Dendritic cell treated with granulocyte-macrophage colony-stimulating factor and Interleukin-4, amounts not matched to agents 40 ng/mL and 50 ng/mL, for 4 days (primary cell): ENCODE data around the gene EIF2B1.
A peak's percentile ranks its signal among the peaks of the same experiment; 100 is the strongest.

Experiments used
- H3K27ac Mint-ChIP-seq: one replicate; pipeline ENCODE4 v1.8.0; 2022; ENCODE audit warnings: mild to moderate bottlenecking, mixed read lengths
- H3K27me3 Mint-ChIP-seq: one replicate; pipeline ENCODE4 v1.8.0; 2022; ENCODE audit warnings: mild to moderate bottlenecking, mixed read lengths
- H3K36me3 Mint-ChIP-seq: one replicate; pipeline ENCODE4 v1.8.0; 2022; ENCODE audit warnings: low read depth, mixed read lengths
- H3K4me1 Mint-ChIP-seq: one replicate; pipeline ENCODE4 v1.8.0; 2022; ENCODE audit warnings: low read depth, mixed read lengths
- H3K4me3 Mint-ChIP-seq: one replicate; pipeline ENCODE4 v1.8.0; 2022; ENCODE audit warnings: mild to moderate bottlenecking, moderate library complexity, mixed read lengths
- H3K9me3 Mint-ChIP-seq: one replicate; pipeline ENCODE4 v1.8.0; 2022; ENCODE audit warnings: mixed read lengths
- intact Hi-C: fragments of 100-400 bp; cut with micrococcal nuclease; formaldehyde crosslinking; loops from one replicate; pipeline ENCODE4 v1.15.0; 2022

EIF2B1 gene

DNA sequence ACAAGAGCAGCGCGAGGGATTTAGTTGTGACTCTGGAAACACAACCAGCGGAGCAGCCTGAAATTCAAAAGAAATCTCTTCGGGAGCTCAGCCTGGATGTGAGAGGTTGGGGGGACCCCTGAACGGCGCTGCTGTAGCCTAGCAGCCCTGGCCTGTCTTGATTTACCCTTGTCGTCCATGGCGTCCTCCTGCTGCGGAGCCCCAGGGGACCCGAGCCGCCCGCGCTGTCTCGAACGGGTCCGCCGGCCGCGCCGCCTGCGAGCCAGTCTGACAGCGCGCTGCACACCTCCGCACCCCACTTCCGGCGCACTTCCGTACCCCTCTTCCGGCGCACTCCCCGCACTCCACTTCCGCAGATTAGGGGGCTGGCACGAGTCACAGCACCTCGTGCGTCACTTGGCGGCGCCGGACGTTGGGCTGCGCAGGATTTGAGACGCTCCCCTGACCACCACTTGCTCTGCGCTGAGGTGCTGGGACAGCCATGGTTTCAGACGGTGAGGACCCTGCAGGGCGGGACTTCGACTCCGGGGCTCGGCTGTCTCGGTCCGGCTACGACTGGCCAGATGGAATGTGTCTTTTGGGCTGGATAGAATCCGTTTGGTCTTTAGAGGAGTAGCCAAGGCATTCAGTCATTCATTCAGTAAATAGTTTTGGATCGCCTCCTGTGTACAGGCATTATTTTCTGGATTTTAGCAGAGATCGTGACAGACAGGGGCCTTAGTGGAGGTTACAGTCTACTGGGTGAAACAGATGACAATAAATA lies at the start of gene EIF2B1, which contains the start of gene GTF2H3:
TSS of gene EIF2B1 (minus strand) at position 308 of the 763 bp plus-strand sequence. CDS start at position 179, 129 bp downstream.
TSS of gene GTF2H3 (plus strand) at position 451 of the 763 bp plus-strand sequence. CDS start at position 482, 31 bp downstream.
- H3K4me3 Mint-ChIP-seq = peak within 1 kb of the TSS; percentile 96
- intact Hi-C loops = loop anchor here (1.0 kb wide), 1 partner anchor 32 kb away; no protein-coding TSS in a partner anchor
- peaks cover 55% of the 10 kb centered on the region for H3K36me3 Mint-ChIP-seq
- H3K9me3 Mint-ChIP-seq = no peaks in the 10 kb centered on the region
- H3K4me1 Mint-ChIP-seq = peaks cover 20% of the 10 kb centered on the region
- no peaks in the 10 kb centered on the region for H3K27me3 Mint-ChIP-seq
- H3K27ac Mint-ChIP-seq = peak within 1 kb of the TSS; percentile 98

DNA sequence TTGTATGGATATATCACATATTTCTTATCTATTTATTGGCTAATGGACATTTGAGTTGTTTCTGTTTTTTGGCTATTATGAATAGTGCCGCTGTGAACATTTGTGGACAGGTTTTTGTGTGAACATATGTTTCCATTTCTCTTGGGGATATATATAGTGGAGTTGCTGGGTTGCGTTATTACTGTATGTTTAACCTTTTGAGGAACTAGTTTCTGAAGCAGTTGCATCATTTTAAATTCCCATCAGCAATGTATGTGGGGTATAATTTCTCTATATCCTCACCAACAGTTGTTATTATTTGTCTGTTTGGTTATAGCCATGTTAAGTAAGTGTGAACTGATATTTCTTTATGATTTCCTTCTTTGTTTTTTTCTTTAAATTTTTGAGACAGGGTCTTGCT lies 48.1 kb upstream of the EIF2B1 start:
- no peak overlapping the region for H3K27ac Mint-ChIP-seq
- intact Hi-C loops = no loop called here
- no peak overlapping the region for H3K4me3 Mint-ChIP-seq

DNA sequence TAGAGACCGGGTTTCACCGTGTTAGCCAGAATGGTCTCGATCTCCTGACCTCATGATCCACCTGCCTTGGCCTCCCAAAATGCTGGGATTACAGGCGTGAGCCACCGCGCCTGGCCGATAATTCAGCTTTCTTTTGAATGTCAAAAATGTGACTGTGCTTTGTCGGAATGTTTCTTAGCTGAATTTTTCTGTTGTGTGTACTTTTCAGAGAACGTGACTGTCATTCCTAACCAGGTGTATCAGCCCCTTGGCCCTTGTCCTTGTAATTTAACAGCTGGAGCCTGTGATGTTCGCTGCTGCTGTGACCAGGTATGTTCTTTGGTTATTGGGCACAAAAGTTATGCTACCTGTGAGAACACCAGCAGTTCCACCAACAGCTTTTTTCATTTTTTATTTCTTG lies 45.5 kb upstream of the EIF2B1 start:
- no peak overlapping the region for H3K4me3 Mint-ChIP-seq
- intact Hi-C loops = no loop called here
- no peak overlapping the region for H3K27ac Mint-ChIP-seq
- H3K4me1 Mint-ChIP-seq = peaks cover 11% of the 10 kb centered on the region
- no peaks in the 10 kb centered on the region for H3K36me3 Mint-ChIP-seq
- no peaks in the 10 kb centered on the region for H3K27me3 Mint-ChIP-seq
- H3K9me3 Mint-ChIP-seq = no peaks in the 10 kb centered on the region

More for the DNA sequence above, 48.1 kb upstream of the EIF2B1 start:
- Mint-ChIP-seq H3K27me3 (no peaks in the 10 kb centered on the region), H3K36me3 (no peaks in the 10 kb centered on the region), H3K4me1 (peaks cover 11% of the 10 kb centered on the region), H3K9me3 (no peaks in the 10 kb centered on the region)

DNA sequence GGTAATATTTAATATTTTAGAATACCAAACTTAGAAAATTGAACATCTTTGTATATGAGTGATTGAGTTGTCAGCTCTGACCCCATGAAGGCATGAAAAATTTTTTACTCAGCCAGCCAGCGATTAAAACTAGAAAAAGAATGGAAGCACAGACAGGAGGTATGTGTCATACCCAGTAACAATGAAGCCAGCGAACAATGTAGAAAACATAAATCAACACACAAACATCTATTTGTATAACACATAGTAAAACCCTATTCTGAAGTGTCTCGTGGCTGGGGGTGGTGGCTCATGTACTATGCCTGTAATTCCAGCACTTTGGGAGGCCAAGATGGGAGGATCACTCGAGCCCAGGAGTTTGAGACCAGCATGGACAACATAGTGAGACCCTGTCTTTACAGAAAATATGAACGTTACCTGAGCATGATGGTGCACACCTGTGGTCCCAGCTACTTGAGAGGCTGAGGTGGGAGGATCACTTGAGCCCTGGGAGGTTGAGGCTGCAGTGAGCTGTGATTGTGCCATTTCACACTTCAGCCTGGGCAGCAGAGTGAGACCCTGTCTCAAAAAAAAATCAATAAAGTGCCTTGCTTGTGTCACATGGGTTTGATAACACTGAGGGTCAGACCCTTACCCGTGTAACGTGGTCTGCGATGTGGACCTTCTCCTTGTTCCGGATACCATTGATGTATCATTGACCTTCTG lies 43.3 kb upstream of the EIF2B1 start:
- no peaks in the 10 kb centered on the region for H3K9me3 Mint-ChIP-seq
- H3K27me3 Mint-ChIP-seq = no peaks in the 10 kb centered on the region
- no peaks in the 10 kb centered on the region for H3K36me3 Mint-ChIP-seq
- H3K4me1 Mint-ChIP-seq = peaks cover 8% of the 10 kb centered on the region
- intact Hi-C loops = no loop called here
- no peak overlapping the region for H3K27ac Mint-ChIP-seq
- H3K4me3 Mint-ChIP-seq = no peak overlapping the region

DNA sequence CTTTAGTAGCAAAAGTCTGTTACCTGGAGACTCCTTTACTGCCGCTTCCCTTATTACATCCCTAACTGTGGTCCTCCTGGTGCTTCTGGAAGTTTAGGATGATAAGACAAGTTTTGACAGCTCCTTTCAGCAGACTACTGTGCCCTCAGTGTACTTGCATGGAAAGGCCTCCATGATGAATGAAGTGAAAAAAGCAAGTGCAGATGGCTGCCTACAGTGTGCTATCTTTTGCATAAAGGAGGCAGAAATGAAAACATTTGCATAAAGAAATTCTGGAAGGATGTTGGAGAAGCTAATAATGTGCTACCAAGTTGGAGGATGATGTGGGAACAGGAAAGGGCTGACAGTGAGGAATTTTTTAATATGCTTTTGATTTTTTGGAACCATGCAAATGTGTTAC lies 42.0 kb upstream of the EIF2B1 start:
- peaks cover 4% of the 10 kb centered on the region for H3K36me3 Mint-ChIP-seq
- H3K4me3 Mint-ChIP-seq = no peak overlapping the region
- no peaks in the 10 kb centered on the region for H3K4me1 Mint-ChIP-seq
- no peaks in the 10 kb centered on the region for H3K27me3 Mint-ChIP-seq
- H3K9me3 Mint-ChIP-seq = no peaks in the 10 kb centered on the region
- intact Hi-C loops = no loop called here
- H3K27ac Mint-ChIP-seq = no peak overlapping the region

DNA sequence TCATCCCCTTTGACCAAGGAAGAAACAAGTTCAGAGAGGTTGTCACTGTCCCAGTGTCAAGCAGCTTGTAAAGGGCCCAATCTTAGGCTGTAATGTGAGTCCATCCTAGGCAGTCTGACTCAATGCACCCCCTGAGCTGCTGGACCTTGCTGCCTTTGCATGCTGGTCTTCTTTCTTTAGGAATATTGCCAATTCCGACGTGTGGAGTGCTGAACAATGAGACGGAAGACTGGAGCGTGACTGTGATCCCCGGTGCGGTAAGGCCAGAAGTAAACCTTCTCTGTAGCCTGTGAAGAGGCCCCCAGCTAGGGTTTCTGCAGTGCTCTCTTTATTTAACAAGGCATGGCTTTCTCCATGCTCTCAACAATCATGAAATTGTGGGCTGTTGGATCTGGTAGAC lies 38.4 kb upstream of the EIF2B1 start:
- H3K27ac Mint-ChIP-seq = peak overlapping the region; percentile 63
- peak overlapping the region; percentile 89 for H3K4me3 Mint-ChIP-seq
- H3K4me1 Mint-ChIP-seq = no peaks in the 10 kb centered on the region
- intact Hi-C loops = no loop called here
- peaks cover 4% of the 10 kb centered on the region for H3K36me3 Mint-ChIP-seq
- H3K9me3 Mint-ChIP-seq = no peaks in the 10 kb centered on the region
- no peaks in the 10 kb centered on the region for H3K27me3 Mint-ChIP-seq

DNA sequence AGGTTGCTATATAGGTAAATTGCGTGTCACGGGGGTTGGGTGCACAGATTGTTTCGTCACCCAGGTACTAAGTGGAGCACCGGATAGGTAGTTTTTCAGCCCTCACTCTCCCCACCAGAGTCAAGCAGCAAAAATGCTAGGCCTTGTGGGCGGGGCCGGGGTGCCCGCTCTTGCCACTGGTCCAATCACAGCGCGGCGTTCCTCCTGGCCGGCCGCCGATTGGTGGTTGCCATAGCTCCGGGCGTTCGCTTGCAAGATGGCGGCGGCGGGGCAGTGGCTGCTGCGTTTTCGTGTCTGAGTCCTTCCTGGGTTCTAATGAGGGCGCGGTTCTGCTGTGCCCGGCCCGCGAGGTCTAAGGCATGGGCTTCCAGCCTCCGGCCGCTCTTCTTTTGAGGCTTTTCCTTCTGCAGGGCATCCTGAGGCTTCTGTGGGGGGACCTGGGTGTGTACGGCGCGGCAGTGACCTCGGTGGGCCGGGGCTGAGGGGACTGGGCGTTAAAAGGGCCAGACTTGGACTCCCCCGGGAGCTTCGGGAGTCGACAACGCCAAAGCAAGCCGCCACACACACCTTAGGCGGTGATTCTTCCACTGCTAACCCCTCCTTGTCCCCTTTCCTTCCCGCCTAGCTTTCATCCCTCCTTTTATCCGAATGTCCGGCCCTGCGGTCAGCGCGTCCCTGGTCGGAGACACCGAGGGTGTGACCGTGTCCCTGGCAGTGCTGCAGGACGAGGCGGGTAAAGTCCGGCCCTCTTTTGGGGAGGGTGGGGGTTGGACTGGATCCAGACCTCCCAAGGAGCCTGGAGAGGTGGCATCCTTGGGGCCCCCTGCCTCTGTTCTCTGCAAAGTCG lies 37.6 kb upstream of the EIF2B1 start, which contains the start of gene TCTN2:
TSS of gene TCTN2 (plus strand) at position 232 of the 847 bp plus-strand sequence. CDS start at position 360, 128 bp downstream.
- H3K36me3 Mint-ChIP-seq = peaks cover 4% of the 10 kb centered on the region
- peak within 1 kb of the TSS; percentile 63 for H3K27ac Mint-ChIP-seq
- no peaks in the 10 kb centered on the region for H3K9me3 Mint-ChIP-seq
- H3K27me3 Mint-ChIP-seq = no peaks in the 10 kb centered on the region
- H3K4me1 Mint-ChIP-seq = no peaks in the 10 kb centered on the region
- peak within 1 kb of the TSS; percentile 89 for H3K4me3 Mint-ChIP-seq
- intact Hi-C loops = no loop called here

DNA sequence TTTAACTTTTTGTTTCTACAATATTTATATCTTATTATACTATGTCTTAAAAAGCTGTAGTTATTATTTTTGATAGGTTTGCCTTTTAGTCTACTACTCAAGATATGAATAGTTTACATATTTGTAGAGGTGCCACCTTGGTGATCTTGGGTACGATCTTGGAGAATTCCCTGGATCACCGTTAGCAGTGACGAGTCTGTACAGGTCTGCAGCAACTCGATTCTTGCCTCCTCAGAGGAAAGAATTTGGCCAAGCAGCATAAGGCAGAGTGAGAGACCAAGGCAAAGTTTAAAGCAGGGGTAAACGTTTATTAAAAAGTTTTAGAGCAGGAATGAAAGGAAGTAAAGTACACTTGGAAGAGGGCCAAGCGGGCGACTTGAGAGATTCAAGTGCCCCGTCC lies 34.3 kb upstream of the EIF2B1 start:
- no peak overlapping the region for H3K27ac Mint-ChIP-seq
- no peaks in the 10 kb centered on the region for H3K27me3 Mint-ChIP-seq
- H3K4me1 Mint-ChIP-seq = no peaks in the 10 kb centered on the region
- H3K36me3 Mint-ChIP-seq = peaks cover 15% of the 10 kb centered on the region
- H3K4me3 Mint-ChIP-seq = no peak overlapping the region
- no peaks in the 10 kb centered on the region for H3K9me3 Mint-ChIP-seq
- intact Hi-C loops = no loop called here

DNA sequence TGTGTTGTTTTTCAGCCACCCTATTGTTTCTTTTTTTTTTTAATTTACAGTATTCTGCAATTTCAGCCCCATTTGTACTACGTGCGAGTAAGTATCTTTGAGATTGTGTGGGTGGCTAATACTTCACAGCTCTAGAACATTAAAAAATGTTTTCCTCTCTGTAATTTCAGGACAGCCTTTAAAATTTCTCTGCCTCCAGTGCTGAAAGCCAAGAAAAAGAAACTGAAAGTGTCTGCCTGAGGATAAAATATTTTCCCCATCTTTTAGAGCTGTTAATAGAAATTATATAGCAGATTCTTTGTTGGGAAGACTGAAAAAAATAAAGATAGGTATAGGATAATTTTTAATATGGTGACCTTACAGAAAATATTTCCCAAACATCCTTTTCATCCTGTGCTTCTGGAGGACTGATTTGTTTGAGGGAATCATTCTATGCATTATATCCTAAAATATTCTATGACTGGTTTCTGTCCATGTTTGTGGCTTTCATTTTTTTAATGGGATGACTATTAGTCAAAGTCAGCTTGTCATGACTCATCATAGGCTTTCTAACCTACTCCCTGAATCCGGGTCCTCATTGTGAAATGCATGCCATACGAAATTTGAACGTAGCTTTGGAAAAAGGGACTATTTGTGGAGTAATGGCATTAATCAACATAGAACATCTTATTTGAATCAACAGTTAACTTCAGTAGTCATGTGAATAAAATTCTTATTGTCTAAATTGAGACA lies 26.7 kb upstream of the EIF2B1 start:
- Mint-ChIP-seq H3K27ac (no peak overlapping the region), H3K9me3 (no peaks in the 10 kb centered on the region), H3K4me3 (no peak overlapping the region), H3K27me3 (no peaks in the 10 kb centered on the region), H3K36me3 (peaks cover 48% of the 10 kb centered on the region), H3K4me1 (no peaks in the 10 kb centered on the region)
- intact Hi-C loops = no loop called here

DNA sequence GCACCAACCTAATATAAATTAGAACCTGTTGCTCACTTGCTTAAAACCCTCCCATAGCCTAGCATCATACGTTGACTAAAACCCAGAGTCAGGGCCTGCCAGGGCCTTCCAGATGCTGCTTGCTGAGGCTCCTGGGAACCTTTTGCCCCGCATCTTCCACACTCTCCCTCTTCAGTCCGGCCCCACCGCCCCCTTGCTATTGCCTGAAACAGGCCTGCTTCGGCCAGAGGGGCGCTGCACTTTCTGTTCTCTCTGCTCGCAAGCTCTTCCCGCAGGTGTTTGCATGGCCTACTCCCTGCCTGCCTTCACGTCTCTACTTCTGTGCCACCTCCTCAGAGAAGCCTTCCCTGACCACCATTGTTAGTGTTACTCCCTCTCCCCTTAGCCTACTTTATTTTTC lies 23.7 kb upstream of the EIF2B1 start:
- H3K36me3 Mint-ChIP-seq = peaks cover 59% of the 10 kb centered on the region
- no peak overlapping the region for H3K27ac Mint-ChIP-seq

DNA sequence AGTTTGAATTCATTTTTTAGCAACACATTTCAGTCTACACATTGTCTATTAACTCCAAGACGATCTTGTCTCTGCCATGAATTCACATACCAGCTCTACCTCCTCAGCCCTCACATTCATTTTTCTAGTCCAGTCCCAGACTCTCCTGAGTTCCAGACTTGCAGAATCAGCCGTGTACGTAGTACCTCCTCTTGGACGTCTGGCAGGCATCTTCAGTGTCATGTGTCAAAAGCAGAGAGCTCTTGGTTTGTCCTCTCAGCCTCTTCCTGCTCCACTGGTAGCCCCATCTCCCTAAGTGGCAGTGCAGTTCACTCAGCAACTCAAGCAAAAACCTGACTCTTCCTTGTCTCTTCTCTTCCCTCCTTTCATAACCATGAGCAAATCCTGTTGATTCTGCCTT lies 22.9 kb upstream of the EIF2B1 start:
- Mint-ChIP-seq H3K27me3 (no peaks in the 10 kb centered on the region), H3K27ac (no peak overlapping the region), H3K4me3 (no peak overlapping the region), H3K9me3 (no peaks in the 10 kb centered on the region), H3K36me3 (peaks cover 67% of the 10 kb centered on the region), H3K4me1 (no peaks in the 10 kb centered on the region)
- intact Hi-C loops = no loop called here

More for the DNA sequence above, 23.7 kb upstream of the EIF2B1 start:
- Mint-ChIP-seq H3K4me1 (no peaks in the 10 kb centered on the region), H3K9me3 (no peaks in the 10 kb centered on the region), H3K4me3 (no peak overlapping the region), H3K27me3 (no peaks in the 10 kb centered on the region)
- intact Hi-C loops = no loop called here

DNA sequence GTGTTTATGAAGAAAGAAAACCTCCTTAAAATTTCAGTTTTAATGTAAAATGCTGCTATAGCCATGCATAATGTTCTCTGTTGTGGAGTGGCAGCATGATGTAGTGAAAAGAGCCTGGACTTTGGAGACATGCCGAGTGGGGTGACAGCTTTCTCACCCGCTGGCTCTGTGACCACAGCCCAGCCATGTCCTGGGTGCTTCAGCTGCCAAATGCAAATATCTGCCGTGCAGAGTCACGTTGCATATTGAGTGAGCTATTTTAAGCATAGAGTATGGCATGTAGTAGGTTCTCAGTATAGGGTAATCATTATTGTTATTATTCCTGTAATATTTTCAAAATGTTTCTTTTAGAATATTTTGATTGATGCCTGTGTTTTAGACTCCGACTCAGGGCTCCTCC lies 21.9 kb upstream of the EIF2B1 start:
- Mint-ChIP-seq H3K27me3 (no peaks in the 10 kb centered on the region), H3K36me3 (peaks cover 77% of the 10 kb centered on the region), H3K27ac (no peak overlapping the region), H3K4me1 (no peaks in the 10 kb centered on the region), H3K9me3 (no peaks in the 10 kb centered on the region), H3K4me3 (no peak overlapping the region)
- intact Hi-C loops = no loop called here

DNA sequence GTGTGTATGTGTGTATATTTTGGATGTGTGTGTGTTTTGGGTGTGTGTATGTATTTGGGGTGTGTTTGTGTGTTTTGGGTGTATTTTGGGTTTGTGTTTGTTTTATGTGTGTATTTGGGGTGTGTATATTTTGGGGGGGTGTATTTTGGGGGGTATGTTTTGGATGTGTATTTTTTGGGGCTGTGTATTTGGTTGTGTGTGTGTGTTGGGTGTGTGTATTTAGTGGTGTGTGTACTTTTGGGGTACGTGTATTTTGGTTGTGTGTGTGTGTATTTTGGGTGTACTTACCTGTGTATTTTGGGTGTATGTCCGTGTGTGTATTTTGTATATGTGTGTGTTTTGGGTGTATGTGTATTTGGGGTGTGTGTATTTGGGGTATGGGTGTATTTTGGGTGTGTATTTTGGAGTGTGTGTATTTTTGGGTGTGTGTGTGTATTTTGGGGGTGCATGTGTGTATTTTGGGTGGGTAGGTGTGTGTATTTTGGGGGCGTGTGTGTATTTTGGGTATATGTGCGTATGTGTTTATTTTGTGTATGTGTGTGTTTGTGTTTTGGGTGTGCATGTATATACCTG lies 20.7 kb upstream of the EIF2B1 start:
- intact Hi-C loops = no loop called here
- H3K4me1 Mint-ChIP-seq = no peaks in the 10 kb centered on the region
- no peak overlapping the region for H3K4me3 Mint-ChIP-seq
- H3K27ac Mint-ChIP-seq = no peak overlapping the region
- peaks cover 77% of the 10 kb centered on the region for H3K36me3 Mint-ChIP-seq
- no peaks in the 10 kb centered on the region for H3K9me3 Mint-ChIP-seq
- no peaks in the 10 kb centered on the region for H3K27me3 Mint-ChIP-seq
